ENCODE data around the gene AKAIN1. TPM values are rescaled to one million over a fixed set of nuclear protein-coding genes. Genes with fewer than 3 reads are reported as not detected.

The AKAIN1 gene
- polyA plus RNA-seq, 1 of the 3 experiments (the other 2 are of a cell fraction) = not detected

GRCh38 chr18:5103286-5103685 is 93.8 kb downstream of the AKAIN1 start:
- WGBS (ENCODE audit: low lambda C conversion rate) = 20% methylated on average over 1 of the region's 1 CpG
- no peaks in the 10 kb centered on the region for H3K79me2 ChIP-seq (ENCODE audit: insufficient read depth)
- ChIA-PET POLR2A (no interaction called here), CTCF (interaction anchor here (0.8 kb wide), 2 partner anchors 8 to 776 kb away, joined by 3 read pairs; no protein-coding TSS in a partner anchor)
- H3K27ac ChIP-seq (ENCODE audit: low read depth in 2 of 2, low read length in 1 of 2) = no peak overlapping the region
- no peaks in the 10 kb centered on the region for H3K36me3 ChIP-seq (replicated peaks in 1 of 2; ENCODE audit: control insufficient read depth in 1 of 2, insufficient read depth in 2 of 2, low read length in 1 of 2)
- H3F3A ChIP-seq (replicated peaks; ENCODE audit: insufficient read depth) = no peaks in the 10 kb centered on the region
- no peaks in the 10 kb centered on the region for H3K27me3 ChIP-seq (ENCODE audit: insufficient read depth)
- H3K9me3 ChIP-seq = no peaks in the 10 kb centered on the region
- H3K9me2 ChIP-seq = no peaks in the 10 kb centered on the region
- H3K9ac ChIP-seq = no peak overlapping the region
- no peak overlapping the region for H3K4me3 ChIP-seq (ENCODE audit: low read depth in 2 of 2, low read length in 1 of 2)
- TF ChIP-seq NFIC (IDR thresholded peaks at IDR 0.05; ENCODE audit: borderline replicate concordance) (no peak), MAX (IDR thresholded peaks at IDR 0.05; ENCODE audit: low read depth) (no peak), USF1 (IDR thresholded peaks at IDR 0.05; ENCODE audit: borderline replicate concordance, low read depth) (no peak), SIN3A (IDR thresholded peaks at IDR 0.05; ENCODE audit: borderline replicate concordance, low read depth, low read length) (no peak), SMC3 (IDR thresholded peaks at IDR 0.05; ENCODE audit: low read depth, low read length) (no peak), RCOR1 (IDR thresholded peaks at IDR 0.05; ENCODE audit: low read length) (no peak), GATA2 (CRISPR knock-in tag; IDR thresholded peaks at IDR 0.05) (no peak), EZH2phosphoT487 (IDR thresholded peaks at IDR 0.05; ENCODE audit: borderline replicate concordance, low read depth) (no peak), FOSL2 (IDR thresholded peaks at IDR 0.05; ENCODE audit: borderline replicate concordance, low read depth) (no peak), GABPA (IDR thresholded peaks at IDR 0.05; ENCODE audit: low read depth) (no peak), RXRA (IDR thresholded peaks at IDR 0.05; ENCODE audit: borderline replicate concordance, low read depth) (no peak), FOXM1 (IDR thresholded peaks at IDR 0.05; ENCODE audit: low read depth) (no peak), REST (IDR thresholded peaks at IDR 0.05; ENCODE audit: low read depth, low read length) (no peak), POLR2AphosphoS5 (IDR thresholded peaks at IDR 0.05; ENCODE audit: low read depth, low read length) (no peak)
- no peak overlapping the region for H3K4me2 ChIP-seq
- H2AFZ ChIP-seq (ENCODE audit: low read depth) = no peak overlapping the region
- H3K4me1 ChIP-seq (ENCODE audit: control insufficient read depth in 1 of 2, insufficient read depth in 2 of 2, low read depth in 1 of 2, low read length in 1 of 2) = no peaks in the 10 kb centered on the region
- no peak for DNase-seq
- H4K20me1 ChIP-seq (ENCODE audit: insufficient read depth) = no peaks in the 10 kb centered on the region
